Mammary epithelial cell (primary cell): ENCODE results near the gene GPR137.
A peak's percentile ranks its signal among the peaks of the same experiment; 100 is the strongest.

Source experiments
- CTCF ChIP-seq, 2 donors: IDR thresholded peaks in 1 of 2; conservative IDR thresholded peaks in 1 of 2; 2 replicates each; pipeline ENCODE4 v1.5.1; 2011 to 2012; ENCODE audit warnings: inconsistent platforms in 2 of 2, low read length in 2 of 2, mild to moderate bottlenecking in 2 of 2, control low read depth in 1 of 2, low read depth in 1 of 2; ENCODE audit not compliant: insufficient read depth in 1 of 2; ENCODE audit errors: extremely low read depth in 1 of 2
- EZH2 ChIP-seq: IDR thresholded peaks from 2 replicates; pipeline ENCODE4 v1.6.1; 2012; ENCODE audit warnings: low read length, inconsistent platforms, borderline replicate concordance

DNA sequence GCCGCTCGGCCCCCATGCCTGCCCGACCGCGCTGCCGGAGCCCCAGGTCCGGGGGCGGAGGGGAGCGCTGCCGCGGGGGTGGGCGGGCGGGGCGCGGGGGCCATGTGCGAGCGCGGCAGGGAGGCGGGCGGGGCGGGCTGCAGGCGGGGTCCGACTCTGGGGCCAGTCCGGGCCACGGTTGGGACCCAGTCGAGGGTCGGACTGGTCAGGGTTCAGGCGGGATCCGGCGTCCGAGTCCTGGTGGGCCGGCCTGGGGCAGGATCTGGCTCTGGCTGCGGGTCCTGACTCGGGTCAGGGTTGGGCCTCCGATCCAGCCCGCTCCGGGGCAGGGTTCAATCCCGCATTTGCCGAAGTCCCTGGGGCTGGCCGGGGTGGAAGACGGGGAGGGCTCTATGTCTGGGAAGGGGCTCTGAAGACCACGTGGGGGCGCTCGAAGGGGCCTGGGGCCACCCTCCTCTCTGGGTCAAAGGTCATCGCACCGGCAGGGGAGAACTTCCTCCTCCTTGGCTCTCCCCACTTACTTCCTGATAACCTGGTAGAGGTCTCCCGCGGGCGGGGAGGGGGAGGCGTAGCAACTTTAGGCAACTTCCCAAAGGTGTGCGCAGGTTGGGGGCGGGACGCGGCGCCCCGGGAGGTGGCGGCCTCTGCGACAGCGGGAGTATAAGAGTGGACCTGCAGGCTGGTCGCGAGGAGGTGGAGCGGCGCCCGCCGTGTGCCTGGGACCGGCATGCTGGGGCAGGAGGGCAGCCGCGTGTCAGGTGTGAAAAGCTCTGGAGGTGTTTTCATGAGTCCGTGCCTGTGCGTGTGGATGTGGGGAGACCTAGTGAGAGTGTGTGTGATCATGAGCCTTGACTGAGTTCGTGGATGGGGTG lies 20.3 kb downstream of the GPR137 start:
- TF ChIP-seq CTCF (conservative IDR thresholded peaks at IDR 0.05 in 1 of 2, IDR thresholded peaks at IDR 0.05 in 1 of 2; ENCODE audit: extremely low read depth in 1 of 2, insufficient read depth in 1 of 2, low read depth in 1 of 2, low read length in 2 of 2) (peak in 1 of 2 donors; percentile 31), EZH2 (no peak)
